Measurements from ENCODE around the gene SGMS1.
"Not testable (repeated sequence)": the region's sequence is repeated elsewhere in the genome, so short reads cannot be mapped to it uniquely, and the experiment has no call there.

Gene SGMS1

DNA sequence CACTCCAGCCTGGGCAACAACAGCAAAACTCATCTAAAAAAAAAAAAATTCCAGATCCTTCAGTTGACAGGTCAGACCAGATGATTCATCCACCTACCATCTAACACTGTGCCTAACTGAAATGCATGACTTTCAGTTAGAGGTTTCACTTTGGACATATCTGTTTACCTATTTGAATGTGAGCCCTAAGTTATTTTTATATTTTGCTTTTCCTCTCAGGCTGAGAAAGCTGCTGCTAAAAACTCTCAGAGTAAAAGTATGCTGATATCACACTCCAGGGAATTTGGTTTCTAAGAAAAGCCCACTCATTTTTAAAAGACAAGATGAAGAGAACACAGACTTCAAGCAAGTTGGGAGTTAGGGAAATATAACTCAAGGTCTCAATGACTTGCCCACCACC is 126.0 kb downstream of the SGMS1 start:
- no peak overlapping the region for H2AFZ ChIP-seq (ENCODE audit: low read length)
- no peak overlapping the region for H3K4me2 ChIP-seq (ENCODE audit: insufficient read depth, low read length, poor library complexity, severe bottlenecking)
- H2AK5ac ChIP-seq (ENCODE audit: low read depth, low read length) = no peak overlapping the region
- H4K91ac ChIP-seq (ENCODE audit: low read depth, low read length, poor library complexity) = no peak overlapping the region
- no peak overlapping the region for H3K14ac ChIP-seq (ENCODE audit: low read length)
- no peak overlapping the region for H2BK12ac ChIP-seq (ENCODE audit: low read length)
- H2BK5ac ChIP-seq (ENCODE audit: low read length) = no peak overlapping the region
- no peak overlapping the region for H3K4ac ChIP-seq (ENCODE audit: low read length)
- H3K36me3 ChIP-seq (replicated peaks in 1 of 2; ENCODE audit: control insufficient read depth in 2 of 2, insufficient read depth in 2 of 2, low read length in 2 of 2) = no peaks in the 10 kb centered on the region
- no peak overlapping the region for H4K8ac ChIP-seq (ENCODE audit: low read depth, low read length)
- no peak for DNase-seq (ENCODE audit: low spot score)
- H3K27me3 ChIP-seq (ENCODE audit: control insufficient read depth in 3 of 3, insufficient read depth in 3 of 3, low read depth in 1 of 3, low read length in 3 of 3) = no peaks in the 10 kb centered on the region
- no peak overlapping the region for H2BK120ac ChIP-seq (ENCODE audit: low read depth, low read length)
- H3K79me1 ChIP-seq (ENCODE audit: low read depth, low read length) = no peaks in the 10 kb centered on the region
- H3K4me3 ChIP-seq (ENCODE audit: low read length in 2 of 2) = no peak overlapping the region
- H3K18ac ChIP-seq (ENCODE audit: low read length) = no peak overlapping the region
- no peak overlapping the region for H3K23ac ChIP-seq (ENCODE audit: low read depth, low read length, poor library complexity)
- no peaks in the 10 kb centered on the region for H3K4me1 ChIP-seq (ENCODE audit: control insufficient read depth in 2 of 2, insufficient read depth in 1 of 2, low read depth in 1 of 2, low read length in 2 of 2)
- H3K9ac ChIP-seq (ENCODE audit: low read depth, low read length, poor library complexity) = no peak overlapping the region
- H3K9me3 ChIP-seq (replicated peaks in 1 of 2; ENCODE audit: control insufficient read depth in 2 of 2, insufficient read depth in 1 of 2, low read depth in 1 of 2, low read length in 2 of 2) = no peaks in the 10 kb centered on the region
- H3K27ac ChIP-seq (replicated peaks; ENCODE audit: low read length) = no peak overlapping the region
- H2BK15ac ChIP-seq (ENCODE audit: low read length) = no peak overlapping the region

DNA sequence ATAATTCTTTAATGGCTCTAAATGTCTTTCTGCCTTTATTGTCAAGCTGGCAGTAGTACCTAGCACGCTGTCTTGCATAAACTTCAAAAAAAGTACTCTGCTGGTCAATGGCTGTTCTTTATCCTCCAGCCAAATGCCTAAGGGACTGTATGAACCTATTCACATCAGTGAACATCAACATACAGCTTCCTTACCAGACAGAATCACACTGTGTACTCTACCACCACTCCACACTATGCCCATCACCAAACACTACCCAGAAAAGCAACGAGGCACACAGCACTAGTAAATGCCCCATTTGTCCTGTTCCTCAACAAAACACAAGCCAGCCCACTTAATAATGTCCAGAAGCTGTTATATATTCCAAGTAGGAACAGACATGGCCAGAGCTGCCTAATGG is 127.5 kb downstream of the SGMS1 start:
- Histone ChIP-seq H2BK120ac (ENCODE audit: low read depth, low read length) (no peak overlapping the region), H4K8ac (ENCODE audit: low read depth, low read length) (no peak overlapping the region), H3K79me1 (ENCODE audit: low read depth, low read length) (no peaks in the 10 kb centered on the region), H3K27me3 (ENCODE audit: control insufficient read depth in 3 of 3, insufficient read depth in 3 of 3, low read depth in 1 of 3, low read length in 3 of 3) (no peaks in the 10 kb centered on the region), H3K27ac (replicated peaks; ENCODE audit: low read length) (no peak overlapping the region), H3K4me2 (ENCODE audit: insufficient read depth, low read length, poor library complexity, severe bottlenecking) (no peak overlapping the region), H3K36me3 (replicated peaks in 1 of 2; ENCODE audit: control insufficient read depth in 2 of 2, insufficient read depth in 2 of 2, low read length in 2 of 2) (no peaks in the 10 kb centered on the region), H2BK15ac (ENCODE audit: low read length) (no peak overlapping the region), H3K14ac (ENCODE audit: low read length) (no peak overlapping the region), H3K4me3 (ENCODE audit: low read length in 2 of 2) (no peak overlapping the region), H3K4ac (ENCODE audit: low read length) (no peak overlapping the region), H3K9ac (ENCODE audit: low read depth, low read length, poor library complexity) (no peak overlapping the region), H3K4me1 (ENCODE audit: control insufficient read depth in 2 of 2, insufficient read depth in 1 of 2, low read depth in 1 of 2, low read length in 2 of 2) (no peaks in the 10 kb centered on the region), H2BK12ac (ENCODE audit: low read length) (no peak overlapping the region), H3K18ac (ENCODE audit: low read length) (no peak overlapping the region), H3K9me3 (replicated peaks in 1 of 2; ENCODE audit: control insufficient read depth in 2 of 2, insufficient read depth in 1 of 2, low read depth in 1 of 2, low read length in 2 of 2) (no peaks in the 10 kb centered on the region), H2BK5ac (ENCODE audit: low read length) (no peak overlapping the region), H4K91ac (ENCODE audit: low read depth, low read length, poor library complexity) (no peak overlapping the region), H3K23ac (ENCODE audit: low read depth, low read length, poor library complexity) (no peak overlapping the region), H2AFZ (ENCODE audit: low read length) (no peak overlapping the region), H2AK5ac (ENCODE audit: low read depth, low read length) (no peak overlapping the region)
- WGBS, 2 donors (ENCODE audit: extremely low coverage in 2 of 2, insufficient read length in 2 of 2, insufficient replicate concordance in 1 of 2) = no CpG with 5 or more reads among the region's 2 CpGs
- DNase-seq (ENCODE audit: low spot score) = no peak

DNA sequence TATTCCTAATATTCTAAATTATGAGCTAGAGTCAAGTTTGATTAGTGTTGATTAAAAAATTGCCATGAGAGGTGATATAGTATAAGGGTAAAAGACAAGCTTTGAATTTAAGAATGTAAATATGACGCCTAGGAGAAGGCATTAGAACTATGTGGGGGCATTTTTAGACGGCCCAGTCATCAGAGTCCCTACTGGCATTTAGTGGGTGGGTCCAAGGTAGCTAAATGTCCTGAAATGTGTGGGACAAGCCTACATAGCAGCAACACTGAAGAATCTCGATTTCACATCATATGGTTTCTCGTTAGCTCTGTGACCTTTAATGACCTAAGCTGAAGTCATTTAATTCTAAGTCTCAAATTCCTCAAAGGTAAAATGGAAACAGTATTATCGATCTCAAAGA is 133.5 kb downstream of the SGMS1 start:
- no CpG with 5 or more reads among the region's 5 CpGs for WGBS, 2 donors (ENCODE audit: extremely low coverage in 2 of 2, insufficient read length in 2 of 2, insufficient replicate concordance in 1 of 2)

DNA sequence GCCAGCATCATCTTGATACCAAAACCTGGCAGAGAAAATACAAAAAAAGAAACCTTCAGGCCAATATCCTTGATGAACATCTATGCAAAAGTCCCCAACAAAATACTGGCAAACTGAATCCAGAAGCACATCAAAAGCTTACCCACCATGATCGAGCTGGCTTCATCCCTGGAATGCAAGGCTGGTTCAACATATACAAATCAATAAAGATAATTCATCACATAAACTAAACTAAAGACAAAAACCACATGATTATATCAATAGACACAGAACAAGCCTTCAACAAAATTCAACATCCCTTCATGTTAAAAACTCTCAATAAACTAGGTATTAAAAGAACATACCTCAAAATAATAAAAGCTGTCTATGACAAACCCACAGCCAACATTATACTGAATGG is 139.2 kb downstream of the SGMS1 start:
- not testable (repeated sequence) for H3K36me3 ChIP-seq (replicated peaks in 1 of 2; ENCODE audit: control insufficient read depth in 2 of 2, insufficient read depth in 2 of 2, low read length in 2 of 2); H4K91ac ChIP-seq (ENCODE audit: low read depth, low read length, poor library complexity); H3K23ac ChIP-seq (ENCODE audit: low read depth, low read length, poor library complexity); H3K18ac ChIP-seq (ENCODE audit: low read length); H3K14ac ChIP-seq (ENCODE audit: low read length); H3K4me3 ChIP-seq (ENCODE audit: low read length in 2 of 2); H3K9me3 ChIP-seq (replicated peaks in 1 of 2; ENCODE audit: control insufficient read depth in 2 of 2, insufficient read depth in 1 of 2, low read depth in 1 of 2, low read length in 2 of 2); H2BK5ac ChIP-seq (ENCODE audit: low read length); H3K4me2 ChIP-seq (ENCODE audit: insufficient read depth, low read length, poor library complexity, severe bottlenecking); H3K27me3 ChIP-seq (ENCODE audit: control insufficient read depth in 3 of 3, insufficient read depth in 3 of 3, low read depth in 1 of 3, low read length in 3 of 3); H2BK120ac ChIP-seq (ENCODE audit: low read depth, low read length); H3K27ac ChIP-seq (replicated peaks; ENCODE audit: low read length); H2BK12ac ChIP-seq (ENCODE audit: low read length); H2BK15ac ChIP-seq (ENCODE audit: low read length); H3K4me1 ChIP-seq (ENCODE audit: control insufficient read depth in 2 of 2, insufficient read depth in 1 of 2, low read depth in 1 of 2, low read length in 2 of 2); H3K4ac ChIP-seq (ENCODE audit: low read length); H3K9ac ChIP-seq (ENCODE audit: low read depth, low read length, poor library complexity); H2AK5ac ChIP-seq (ENCODE audit: low read depth, low read length); H4K8ac ChIP-seq (ENCODE audit: low read depth, low read length); H2AFZ ChIP-seq (ENCODE audit: low read length); DNase-seq (ENCODE audit: low spot score); H3K79me1 ChIP-seq (ENCODE audit: low read depth, low read length)
- WGBS, 2 donors (ENCODE audit: extremely low coverage in 2 of 2, insufficient read length in 2 of 2, insufficient replicate concordance in 1 of 2) = no CpG with 5 or more reads among the region's 1 CpG

More for the DNA sequence above, 133.5 kb downstream of the SGMS1 start:
- Histone ChIP-seq H3K36me3 (replicated peaks in 1 of 2; ENCODE audit: control insufficient read depth in 2 of 2, insufficient read depth in 2 of 2, low read length in 2 of 2) (no peaks in the 10 kb centered on the region), H3K9me3 (replicated peaks in 1 of 2; ENCODE audit: control insufficient read depth in 2 of 2, insufficient read depth in 1 of 2, low read depth in 1 of 2, low read length in 2 of 2) (no peaks in the 10 kb centered on the region), H3K4ac (ENCODE audit: low read length) (no peak overlapping the region), H3K4me1 (ENCODE audit: control insufficient read depth in 2 of 2, insufficient read depth in 1 of 2, low read depth in 1 of 2, low read length in 2 of 2) (no peaks in the 10 kb centered on the region), H3K4me3 (ENCODE audit: low read length in 2 of 2) (no peak overlapping the region), H3K14ac (ENCODE audit: low read length) (no peak overlapping the region), H2BK120ac (ENCODE audit: low read depth, low read length) (no peak overlapping the region), H4K91ac (ENCODE audit: low read depth, low read length, poor library complexity) (no peak overlapping the region), H2AFZ (ENCODE audit: low read length) (no peak overlapping the region), H2BK15ac (ENCODE audit: low read length) (no peak overlapping the region), H3K9ac (ENCODE audit: low read depth, low read length, poor library complexity) (no peak overlapping the region), H3K4me2 (ENCODE audit: insufficient read depth, low read length, poor library complexity, severe bottlenecking) (no peak overlapping the region), H3K18ac (ENCODE audit: low read length) (no peak overlapping the region), H3K27ac (replicated peaks; ENCODE audit: low read length) (no peak overlapping the region), H3K23ac (ENCODE audit: low read depth, low read length, poor library complexity) (no peak overlapping the region), H4K8ac (ENCODE audit: low read depth, low read length) (no peak overlapping the region), H3K27me3 (ENCODE audit: control insufficient read depth in 3 of 3, insufficient read depth in 3 of 3, low read depth in 1 of 3, low read length in 3 of 3) (no peaks in the 10 kb centered on the region), H2AK5ac (ENCODE audit: low read depth, low read length) (no peak overlapping the region), H2BK12ac (ENCODE audit: low read length) (no peak overlapping the region), H3K79me1 (ENCODE audit: low read depth, low read length) (no peaks in the 10 kb centered on the region), H2BK5ac (ENCODE audit: low read length) (no peak overlapping the region)
- no peak for DNase-seq (ENCODE audit: low spot score)
